Thyroid gland (tissue), 4 donors: ENCODE measurements around the gene SYT3. TPM values are rescaled to one million over a fixed set of nuclear protein-coding genes. Genes with fewer than 3 reads are reported as not detected.

Source experiments
- DNase-seq, 2 donors: peaks; one replicate each; pipeline ENCODE4 v3.0.0-alpha.2; 2019
- H3K27ac ChIP-seq, 3 donors: fragments of 200-600 bp; sonication (generic); 1 replicate in 2 of 3; 2 replicates in 1 of 3; pipeline ENCODE4 v1.5.1; 2016 to 2019; ENCODE audit warnings: mild to moderate bottlenecking in 1 of 3, moderate library complexity in 1 of 3
- H3K27me3 ChIP-seq: fragments of 200-600 bp; sonication (generic); one replicate; pipeline ENCODE4 v1.5.1; 2019
- H3K36me3 ChIP-seq, 2 donors: fragments of 200-600 bp; sonication (generic); one replicate each; pipeline ENCODE4 v1.5.1; 2016 to 2019
- H3K4me1 ChIP-seq, 2 donors: fragments of 200-600 bp; sonication (generic); one replicate each; pipeline ENCODE4 v1.5.1; 2017 to 2019
- H3K4me3 ChIP-seq, 3 donors: fragments of 200-600 bp; sonication (generic); replicated peaks in 1 of 3; 1 replicate in 2 of 3; 2 replicates in 1 of 3; pipeline ENCODE4 v1.5.1; 2016; ENCODE audit warnings: mild to moderate bottlenecking in 1 of 3
- H3K9me3 ChIP-seq: fragments of 200-600 bp; sonication (generic); one replicate; pipeline ENCODE4 v1.5.1; 2017
- POLR2A ChIP-seq, 2 donors: fragments of 450-650 bp; IDR thresholded peaks; one replicate each; pipeline ENCODE4 v1.6.1; 2017; ENCODE audit warnings: antibody characterized with exemption in 2 of 2, mild to moderate bottlenecking in 2 of 2, moderate library complexity in 1 of 2
- WGBS, 2 donors: methylation state at CpG; one replicate each; pipeline ENCODE4 v1.1.5; 2017; 5-methylcytosine and 5-hydroxymethylcytosine counted together
- intact Hi-C: fragments of 100-400 bp; cut with DNase I; formaldehyde crosslinking; loops from one replicate; pipeline ENCODE4 v1.15.1; 2023
- total RNA-seq, 4 donors: library from RNA; depleted of rRNA; stranded (reverse); fragments of >200 nt; gene quantifications; one replicate each; pipeline ENCODE4 v1.2.3, GENCODE V29; 2016
- TF ChIP-seq, protein P1 (sequence below), 6 experiments: fragments of 200-600 bp in 3 of 6; fragments of 450-650 bp in 3 of 6; sonication (generic) in 3 of 6; IDR thresholded peaks; one replicate each; pipeline ENCODE4 v1.5.1; 2016 to 2019; ENCODE audit warnings: antibody characterized with exemption in 6 of 6, mild to moderate bottlenecking in 2 of 6, inconsistent platforms in 1 of 6, moderate library complexity in 1 of 6

Gene SYT3
- total RNA-seq, 4 donors from 2014 or later = 0.67 to 1.4 (median 1.3) TPM; not detected in 1

DNA sequence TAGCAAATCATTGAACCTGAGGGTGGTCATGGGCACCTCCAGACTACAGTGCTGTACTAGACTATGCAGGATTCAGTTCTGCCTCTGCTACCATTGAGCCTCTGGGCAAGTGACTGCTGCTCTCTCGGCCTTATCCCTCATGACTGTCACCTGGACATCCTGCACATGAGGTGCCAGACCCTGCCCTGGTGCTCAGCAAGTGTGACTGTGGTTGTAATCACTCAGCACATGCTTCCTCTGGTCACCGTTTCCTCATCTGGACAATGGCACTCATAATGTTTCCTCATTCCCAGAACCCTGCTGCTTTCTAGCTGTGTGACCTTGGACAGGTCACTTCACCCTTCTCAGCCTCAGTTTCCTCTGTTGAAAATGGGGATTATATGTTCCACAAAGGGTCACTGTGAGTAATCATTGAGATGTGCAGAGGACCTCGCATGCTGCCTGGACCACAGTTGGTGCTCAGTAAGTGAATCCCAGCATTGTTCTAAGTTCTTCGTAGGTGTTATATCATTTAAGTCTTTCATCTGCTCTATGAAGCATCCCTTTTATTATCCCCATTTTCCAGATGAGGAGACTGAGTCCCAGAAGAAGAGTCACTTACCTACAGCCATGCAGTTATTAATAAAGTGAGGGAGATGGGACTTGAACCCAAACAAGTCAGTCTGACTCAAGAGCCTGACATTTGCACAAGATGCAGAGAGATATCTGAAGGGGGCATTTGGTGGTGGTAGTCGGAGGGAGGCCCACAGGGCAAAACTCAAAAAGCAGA lies 3.2 kb downstream of the SYT3 start:
- TF ChIP-seq POLR2A (IDR thresholded peaks at IDR 0.05) = no peak
- TF ChIP-seq, protein P1, sequence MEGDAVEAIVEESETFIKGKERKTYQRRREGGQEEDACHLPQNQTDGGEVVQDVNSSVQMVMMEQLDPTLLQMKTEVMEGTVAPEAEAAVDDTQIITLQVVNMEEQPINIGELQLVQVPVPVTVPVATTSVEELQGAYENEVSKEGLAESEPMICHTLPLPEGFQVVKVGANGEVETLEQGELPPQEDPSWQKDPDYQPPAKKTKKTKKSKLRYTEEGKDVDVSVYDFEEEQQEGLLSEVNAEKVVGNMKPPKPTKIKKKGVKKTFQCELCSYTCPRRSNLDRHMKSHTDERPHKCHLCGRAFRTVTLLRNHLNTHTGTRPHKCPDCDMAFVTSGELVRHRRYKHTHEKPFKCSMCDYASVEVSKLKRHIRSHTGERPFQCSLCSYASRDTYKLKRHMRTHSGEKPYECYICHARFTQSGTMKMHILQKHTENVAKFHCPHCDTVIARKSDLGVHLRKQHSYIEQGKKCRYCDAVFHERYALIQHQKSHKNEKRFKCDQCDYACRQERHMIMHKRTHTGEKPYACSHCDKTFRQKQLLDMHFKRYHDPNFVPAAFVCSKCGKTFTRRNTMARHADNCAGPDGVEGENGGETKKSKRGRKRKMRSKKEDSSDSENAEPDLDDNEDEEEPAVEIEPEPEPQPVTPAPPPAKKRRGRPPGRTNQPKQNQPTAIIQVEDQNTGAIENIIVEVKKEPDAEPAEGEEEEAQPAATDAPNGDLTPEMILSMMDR (IDR thresholded peaks at IDR 0.05) = no peak
- WGBS, 2 donors = 80 to 91% methylated on average over 4 to 5 of the region's 5 CpGs
- H3K27me3 ChIP-seq = no peaks in the 10 kb centered on the region
- H3K4me3 ChIP-seq = no peak overlapping the region
- no peaks in the 10 kb centered on the region for H3K9me3 ChIP-seq
- intact Hi-C loops = no loop called here
- no peak overlapping the region for H3K27ac ChIP-seq
- no peak for DNase-seq
- no peaks in the 10 kb centered on the region for H3K36me3 ChIP-seq
- H3K4me1 ChIP-seq = peaks cover 0 to 2% of the 10 kb centered on the region in 2 donors

DNA sequence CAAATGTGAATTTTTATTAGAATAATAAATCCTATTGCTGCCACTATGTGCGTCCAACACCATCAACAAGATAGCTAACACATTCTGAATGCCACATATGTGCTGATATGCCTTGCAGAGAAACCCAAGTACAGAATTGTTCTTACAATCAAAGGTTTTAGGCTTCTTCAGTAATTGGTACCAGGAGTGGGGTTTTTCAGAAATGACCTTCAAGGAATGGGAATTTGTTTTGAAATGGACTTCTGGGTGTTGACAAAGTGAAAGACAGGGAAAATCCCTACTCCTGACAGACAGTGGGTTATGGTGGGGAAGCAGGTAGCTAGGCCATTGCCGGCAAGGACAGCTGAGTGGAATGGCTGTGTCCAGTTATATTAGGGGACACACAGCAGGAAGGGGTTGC lies 5.7 kb downstream of the SYT3 start:
- Histone ChIP-seq H3K27ac (no peak overlapping the region), H3K27me3 (no peaks in the 10 kb centered on the region), H3K36me3 (no peaks in the 10 kb centered on the region), H3K4me1 (peaks cover 0 to under 1% of the 10 kb centered on the region in 2 donors), H3K9me3 (no peaks in the 10 kb centered on the region), H3K4me3 (no peak overlapping the region)
- intact Hi-C loops = no loop called here
- 98 to 100% methylated on average over 2 of the region's 2 CpGs for WGBS, 2 donors
- no peak for DNase-seq
- TF ChIP-seq, protein P1 (IDR thresholded peaks at IDR 0.05) = no peak
- TF ChIP-seq POLR2A (IDR thresholded peaks at IDR 0.05) = no peak

DNA sequence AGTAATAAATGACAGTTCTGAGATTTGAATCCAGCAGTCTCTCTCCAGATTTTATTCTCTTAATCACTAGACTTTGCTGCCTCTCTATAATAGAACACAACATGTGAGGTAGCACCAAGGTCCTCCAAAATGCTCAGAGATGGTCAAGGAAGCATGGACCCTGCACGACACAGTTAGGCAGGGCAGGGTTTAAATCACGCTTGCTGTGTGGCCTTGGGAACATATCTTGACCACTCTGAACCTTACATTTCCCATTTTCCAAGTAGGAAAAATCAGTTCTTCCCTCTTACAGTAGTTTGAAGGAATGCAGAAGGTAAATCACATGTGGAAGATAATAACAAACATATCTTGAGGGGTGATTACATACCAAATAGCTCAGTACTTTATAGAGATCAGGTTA lies 6.3 kb downstream of the SYT3 start:
- no peaks in the 10 kb centered on the region for H3K36me3 ChIP-seq
- no peaks in the 10 kb centered on the region for H3K4me1 ChIP-seq
- no peak for DNase-seq
- H3K27me3 ChIP-seq = no peaks in the 10 kb centered on the region
- no peak overlapping the region for H3K27ac ChIP-seq
- no peak for TF ChIP-seq POLR2A (IDR thresholded peaks at IDR 0.05)
- TF ChIP-seq, protein P1 (IDR thresholded peaks at IDR 0.05) = no peak
- no peak overlapping the region for H3K4me3 ChIP-seq
- 83 to 90% methylated on average over 2 of the region's 2 CpGs for WGBS, 2 donors
- intact Hi-C loops = no loop called here
- no peaks in the 10 kb centered on the region for H3K9me3 ChIP-seq

DNA sequence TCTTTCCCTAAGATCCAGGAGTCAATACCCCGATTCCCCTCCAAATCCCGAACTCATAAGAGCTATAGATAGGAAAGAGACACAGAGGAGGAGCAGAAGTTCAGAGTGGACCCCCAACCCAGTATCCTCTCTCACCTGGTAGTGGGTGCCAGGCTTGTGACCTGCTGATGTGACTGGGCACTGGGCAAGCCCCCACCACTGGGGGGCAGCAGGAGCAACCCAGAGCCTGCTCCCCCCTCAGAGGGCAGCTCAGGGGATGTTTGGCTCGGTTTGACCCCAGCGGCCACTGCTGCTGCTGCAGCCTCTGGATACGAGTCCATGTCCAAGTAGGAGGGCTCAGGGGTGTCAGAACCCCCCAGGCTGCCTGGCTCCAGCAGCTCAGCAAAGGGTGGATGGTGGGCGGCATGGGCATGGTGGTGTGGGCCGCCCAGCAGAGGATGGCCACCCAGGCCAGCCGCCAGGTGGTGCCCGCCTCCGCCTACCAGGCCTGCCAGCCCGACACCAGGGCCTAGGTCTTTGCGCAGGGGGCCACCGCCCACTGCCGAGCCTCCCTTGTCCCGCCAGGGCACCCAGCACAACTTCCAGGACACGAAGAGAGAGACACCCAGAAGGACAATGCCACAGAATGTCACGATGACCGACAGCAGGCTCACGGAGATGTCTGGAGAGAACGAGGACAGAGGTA lies 7.4 kb downstream of the SYT3 start:
- Histone ChIP-seq H3K4me1 (no peaks in the 10 kb centered on the region), H3K36me3 (no peaks in the 10 kb centered on the region), H3K27me3 (no peaks in the 10 kb centered on the region), H3K4me3 (no peak overlapping the region), H3K9me3 (no peaks in the 10 kb centered on the region), H3K27ac (no peak overlapping the region)
- WGBS, 2 donors = 70 to 73% methylated on average over 9 to 15 of the region's 20 CpGs
- intact Hi-C loops = no loop called here
- TF ChIP-seq, protein P1 (IDR thresholded peaks at IDR 0.05) = no peak
- TF ChIP-seq POLR2A (IDR thresholded peaks at IDR 0.05) = no peak
- DNase-seq = no peak

DNA sequence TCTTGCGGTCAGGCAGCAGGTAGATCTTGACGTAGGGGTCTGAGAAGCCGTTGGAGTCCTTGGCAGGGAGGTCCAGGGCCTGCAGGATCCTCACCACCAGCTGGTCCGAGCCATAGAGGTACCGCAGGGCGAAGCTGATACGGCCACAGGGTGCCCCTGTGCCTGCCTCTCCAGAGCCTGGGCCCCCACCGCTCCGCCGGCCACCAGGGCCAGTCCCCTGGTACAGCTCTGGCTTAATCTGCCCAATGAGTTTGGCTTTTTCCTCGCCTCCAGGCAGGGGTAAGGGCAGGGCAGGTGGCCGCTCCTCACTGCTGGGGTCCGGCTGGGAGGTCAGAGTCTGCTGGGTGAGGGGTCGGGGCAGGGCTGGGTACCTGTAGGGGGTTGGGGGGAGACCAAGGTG lies 9.9 kb downstream of the SYT3 start:
- intact Hi-C loops = no loop called here
- Histone ChIP-seq H3K9me3 (no peaks in the 10 kb centered on the region), H3K27me3 (no peaks in the 10 kb centered on the region), H3K4me1 (no peaks in the 10 kb centered on the region), H3K4me3 (no peak overlapping the region), H3K27ac (no peak overlapping the region), H3K36me3 (no peaks in the 10 kb centered on the region)
- TF ChIP-seq, protein P1 (IDR thresholded peaks at IDR 0.05) = no peak
- 67 to 70% methylated on average over 7 of the region's 14 CpGs for WGBS, 2 donors
- DNase-seq = no peak
